ENCODE measurements around the gene DCDC2C.

DNA sequence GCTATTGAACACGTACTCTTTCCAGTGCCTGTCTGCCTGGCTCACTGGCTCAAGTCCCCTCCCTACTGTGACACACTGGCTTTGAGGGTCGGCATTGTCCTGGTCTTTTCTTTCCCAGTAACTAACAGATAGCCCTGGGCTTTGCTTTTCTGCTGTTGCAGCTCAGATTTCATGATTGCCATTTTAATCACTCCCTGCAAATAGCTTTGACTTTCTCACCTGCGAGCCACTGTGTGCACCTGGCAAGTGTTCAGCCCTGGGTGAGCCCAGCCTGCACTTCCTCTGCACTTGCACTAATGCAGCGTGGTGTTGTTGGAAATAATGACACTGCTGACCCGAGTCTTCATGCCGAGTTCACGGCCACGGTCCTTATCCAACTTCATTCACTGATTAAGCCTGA is 52.9 kb downstream of the DCDC2C start:
- TF ChIP-seq, protein P1, sequence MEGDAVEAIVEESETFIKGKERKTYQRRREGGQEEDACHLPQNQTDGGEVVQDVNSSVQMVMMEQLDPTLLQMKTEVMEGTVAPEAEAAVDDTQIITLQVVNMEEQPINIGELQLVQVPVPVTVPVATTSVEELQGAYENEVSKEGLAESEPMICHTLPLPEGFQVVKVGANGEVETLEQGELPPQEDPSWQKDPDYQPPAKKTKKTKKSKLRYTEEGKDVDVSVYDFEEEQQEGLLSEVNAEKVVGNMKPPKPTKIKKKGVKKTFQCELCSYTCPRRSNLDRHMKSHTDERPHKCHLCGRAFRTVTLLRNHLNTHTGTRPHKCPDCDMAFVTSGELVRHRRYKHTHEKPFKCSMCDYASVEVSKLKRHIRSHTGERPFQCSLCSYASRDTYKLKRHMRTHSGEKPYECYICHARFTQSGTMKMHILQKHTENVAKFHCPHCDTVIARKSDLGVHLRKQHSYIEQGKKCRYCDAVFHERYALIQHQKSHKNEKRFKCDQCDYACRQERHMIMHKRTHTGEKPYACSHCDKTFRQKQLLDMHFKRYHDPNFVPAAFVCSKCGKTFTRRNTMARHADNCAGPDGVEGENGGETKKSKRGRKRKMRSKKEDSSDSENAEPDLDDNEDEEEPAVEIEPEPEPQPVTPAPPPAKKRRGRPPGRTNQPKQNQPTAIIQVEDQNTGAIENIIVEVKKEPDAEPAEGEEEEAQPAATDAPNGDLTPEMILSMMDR (IDR thresholded peaks at IDR 0.05), result no peak
- TF ChIP-seq REST (IDR thresholded peaks at IDR 0.05; ENCODE audit: insufficient read depth in 1 of 2, low read depth in 2 of 2, low read length in 1 of 2), result no peak
- no peak for TF ChIP-seq POLR2AphosphoS5 (IDR thresholded peaks at IDR 0.05; ENCODE audit: low read depth, low read length)

Data from Panc1 (cell line).